T-helper 9 cell (primary cell): ENCODE results near the gene ROBO2.

ENCODE experiments used
- DNase-seq: peaks from one replicate; pipeline ENCODE4 v3.0.0-alpha.2; 2020

The ROBO2 gene

DNA sequence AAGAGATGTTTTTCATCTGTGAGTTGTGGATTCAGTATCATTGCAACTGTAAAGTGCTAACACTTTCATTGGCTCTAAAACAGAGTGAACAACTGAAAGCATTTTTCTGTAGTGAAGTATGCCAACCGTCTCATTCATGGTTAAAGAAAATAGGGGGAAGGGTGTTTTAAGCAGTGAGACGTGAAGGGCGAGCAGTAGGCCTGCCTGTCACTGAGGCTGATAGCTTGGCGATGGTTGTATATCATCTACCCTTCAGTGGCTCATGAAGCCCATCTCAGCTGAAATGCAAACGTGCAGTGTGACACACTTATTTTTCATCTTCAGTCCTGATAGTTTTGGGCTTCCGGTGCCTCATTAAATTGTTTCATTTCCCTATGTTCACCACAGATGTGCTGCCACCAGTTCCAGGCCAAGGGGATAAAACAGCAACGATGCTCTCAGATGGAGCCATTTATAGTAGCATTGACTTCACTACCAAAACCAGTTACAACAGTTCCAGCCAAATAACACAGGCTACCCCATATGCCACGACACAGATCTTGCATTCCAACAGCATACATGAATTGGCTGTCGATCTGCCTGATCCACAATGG, 562.0 kb downstream of the ROBO2 start:
- DNase-seq = no peak

DNA sequence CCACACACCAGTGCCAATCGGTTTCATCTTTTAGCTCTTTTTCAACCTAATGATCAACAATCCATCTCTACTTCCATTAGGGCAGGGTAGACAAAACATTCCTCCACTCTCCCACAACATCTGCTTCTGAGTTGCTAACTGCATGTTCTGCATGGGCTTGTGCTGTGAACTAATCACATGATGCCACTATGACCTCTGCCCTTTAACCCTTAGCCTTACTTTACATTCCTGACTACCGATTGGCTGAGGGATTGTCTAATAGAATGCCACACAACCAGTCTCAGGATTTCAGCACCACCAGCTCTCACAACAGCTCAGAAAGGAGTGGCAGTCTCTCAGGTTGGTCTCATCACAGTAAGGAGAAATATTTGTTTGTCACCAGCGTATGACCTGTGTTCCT, 562.8 kb downstream of the ROBO2 start:
- no peak for DNase-seq

- DNase-seq = no peak
Observed at GRCh38 chr3:77605308-77605707, 565.4 kb downstream of the ROBO2 start.

DNA sequence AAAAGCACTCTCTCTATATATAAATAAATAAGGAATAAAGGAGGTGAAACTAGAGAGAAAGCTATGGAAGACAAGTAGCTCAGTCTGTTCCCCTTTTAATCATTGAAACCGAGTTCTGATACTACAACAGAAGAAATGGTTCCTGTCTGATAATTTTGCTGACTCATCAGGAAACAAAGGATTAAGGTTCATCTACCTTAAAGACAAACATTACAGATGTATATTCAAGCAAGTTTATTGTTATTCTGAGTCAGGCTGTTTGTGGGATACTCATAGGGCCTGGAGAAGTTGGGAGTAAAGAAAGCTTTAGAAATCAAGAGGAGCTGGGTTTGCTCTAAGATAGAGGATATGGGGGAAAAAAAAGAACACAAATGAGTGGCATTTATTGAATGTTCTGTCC, 566.0 kb downstream of the ROBO2 start:
- DNase-seq = no peak

DNA sequence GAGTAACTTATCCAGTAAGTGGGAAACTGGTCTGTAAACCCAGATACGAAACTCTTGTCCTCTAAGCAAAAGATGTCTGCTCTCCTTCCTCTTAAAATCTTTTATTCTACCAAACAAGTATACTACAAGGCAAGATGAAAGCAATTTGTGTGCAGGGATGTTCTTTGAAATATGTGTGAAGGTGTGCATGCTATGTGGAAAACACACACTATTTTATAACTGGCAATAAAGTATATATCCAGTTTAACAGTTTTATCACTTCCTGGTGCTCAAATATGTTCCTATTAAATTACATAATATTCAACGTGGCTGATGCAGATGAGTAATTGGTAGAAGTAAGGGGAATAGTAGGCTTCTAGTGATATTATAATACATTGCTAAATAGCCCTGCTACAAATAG, 566.5 kb downstream of the ROBO2 start:
- DNase-seq = no peak

DNA sequence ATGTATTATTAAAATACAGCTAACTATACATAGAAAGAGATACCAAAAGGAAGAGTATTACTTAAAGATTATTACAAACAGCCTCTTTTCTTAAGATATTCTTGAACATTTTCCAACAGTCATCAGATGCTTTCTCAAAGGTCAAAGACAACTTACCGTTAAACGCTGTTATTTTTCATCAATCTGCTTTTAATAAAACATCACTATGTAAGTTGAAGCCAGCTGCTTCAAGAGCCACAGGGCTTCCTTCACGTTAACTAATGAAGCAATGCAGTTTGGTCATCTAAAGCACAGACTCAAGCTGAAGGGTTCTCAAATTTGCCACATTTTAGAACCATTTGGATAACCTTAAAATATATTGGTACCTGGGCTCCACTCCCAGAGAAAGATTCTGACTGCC, 578.8 kb downstream of the ROBO2 start:
- DNase-seq = no peak

GRCh38 chr3:77620009-77620408, 580.1 kb downstream of the ROBO2 start:
- DNase-seq = no peak

DNA sequence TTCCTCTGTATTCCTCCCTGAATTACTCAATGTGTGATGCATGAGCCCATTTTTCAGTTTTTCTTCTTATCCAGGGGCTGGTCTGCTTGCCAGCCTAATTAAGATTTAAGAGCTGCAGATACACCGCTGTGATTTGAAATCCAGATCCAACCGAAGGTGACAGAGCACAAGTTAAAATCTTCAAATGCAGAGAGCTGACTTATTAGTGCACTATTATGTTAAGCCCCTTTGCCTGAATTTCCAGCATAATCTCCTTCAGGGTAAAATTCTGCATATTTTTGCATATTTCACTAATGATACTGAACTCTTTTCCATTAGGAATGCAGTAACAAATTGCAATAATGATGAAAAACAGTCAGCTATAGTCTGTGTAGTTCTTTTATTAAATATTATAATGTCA, 583.6 kb downstream of the ROBO2 start:
- no peak for DNase-seq

- no peak for DNase-seq
Observed at GRCh38 chr3:77626157-77626556, 586.3 kb downstream of the ROBO2 start.

- no peak for DNase-seq
Observed at GRCh38 chr3:77648214-77648613, 608.3 kb downstream of the ROBO2 start.

GRCh38 chr3:77648664-77649063, 608.8 kb downstream of the ROBO2 start:
- no peak for DNase-seq

DNA sequence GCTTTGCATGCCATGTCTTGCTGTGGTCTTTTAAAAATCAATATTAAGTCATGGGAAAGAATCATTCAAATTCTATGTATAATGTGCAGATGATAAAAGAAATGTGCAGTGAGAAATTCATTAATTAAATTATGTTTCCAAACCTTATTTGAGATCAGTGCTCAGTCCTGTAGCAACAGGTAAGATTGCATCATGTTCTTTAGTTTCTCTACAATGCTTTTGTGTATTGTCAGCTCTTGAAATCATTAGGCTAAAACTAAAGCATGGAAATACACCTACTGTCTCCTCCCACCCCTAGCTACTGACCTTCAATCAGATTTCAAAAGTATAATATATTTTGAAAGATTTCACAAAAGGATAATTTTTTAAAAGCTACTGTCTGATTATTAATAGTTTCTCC, 612.7 kb downstream of the ROBO2 start:
- DNase-seq = no peak

GRCh38 chr3:77655396-77655795, 615.5 kb downstream of the ROBO2 start:
- no peak for DNase-seq

GRCh38 chr3:77660718-77661117, 620.8 kb downstream of the ROBO2 start:
- no peak for DNase-seq

GRCh38 chr3:77667901-77668300, 628.0 kb downstream of the ROBO2 start:
- DNase-seq = no peak

- DNase-seq = no peak
Observed at GRCh38 chr3:77668376-77668775, 628.5 kb downstream of the ROBO2 start.

DNA sequence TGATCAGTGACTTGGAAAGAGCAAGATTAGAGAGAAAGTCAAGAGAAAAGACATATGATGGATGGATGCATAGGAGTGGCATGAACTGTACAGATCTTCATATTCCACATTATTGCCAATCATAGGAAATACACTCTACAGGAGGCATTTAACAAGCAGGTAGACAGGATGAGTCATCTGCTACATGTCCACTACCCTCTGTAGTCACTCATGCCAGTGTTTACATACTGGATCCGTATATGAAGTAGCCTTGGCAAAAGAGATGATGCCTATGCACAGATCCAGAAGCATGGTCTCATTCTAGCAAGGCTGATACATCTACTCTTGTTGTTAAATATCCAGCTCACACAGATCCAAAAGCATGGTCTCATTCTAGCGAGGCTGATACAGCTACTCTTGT, 632.1 kb downstream of the ROBO2 start:
- no peak for DNase-seq

GRCh38 chr3:77682162-77682561, 642.3 kb downstream of the ROBO2 start:
- DNase-seq = no peak

DNA sequence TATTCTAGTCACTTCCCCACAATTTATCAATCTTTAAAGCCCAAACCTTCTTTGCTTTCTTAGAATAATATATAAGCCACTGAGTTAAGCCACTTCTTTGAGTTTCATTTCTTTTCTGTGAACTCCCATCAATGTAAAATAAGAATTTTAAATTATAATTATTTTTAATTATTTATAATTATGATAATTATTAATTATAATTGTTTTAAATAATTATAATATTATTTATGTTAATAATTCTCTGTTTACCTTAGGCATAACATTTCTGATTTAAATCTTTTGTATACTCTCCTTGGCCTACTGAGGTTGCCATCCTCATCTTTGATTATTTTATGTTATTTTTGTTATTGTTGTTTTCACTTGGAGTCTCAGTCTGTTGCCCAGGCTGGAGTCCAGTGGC, 644.2 kb downstream of the ROBO2 start:
- no peak for DNase-seq

- no peak for DNase-seq
Observed at GRCh38 chr3:77685713-77686112, 645.8 kb downstream of the ROBO2 start.

DNA sequence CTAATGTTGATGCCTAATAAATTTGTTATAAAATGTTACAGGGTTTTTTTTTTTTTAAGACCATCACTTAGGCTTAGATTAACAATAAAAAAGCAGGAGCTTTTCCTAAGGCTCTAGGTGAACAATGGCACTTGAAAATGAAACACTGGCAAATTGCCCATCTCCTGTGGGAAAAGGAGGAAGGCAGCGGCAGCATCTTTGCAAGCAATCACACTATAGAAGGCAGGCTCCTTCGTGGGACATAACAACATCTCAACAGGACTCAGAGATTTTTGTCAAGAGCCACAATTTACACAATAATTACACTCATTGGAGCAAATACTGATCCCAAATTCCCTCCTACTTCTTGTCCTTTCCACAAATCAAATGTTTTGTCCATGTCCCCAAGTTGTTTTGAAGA, 646.7 kb downstream of the ROBO2 start:
- no peak for DNase-seq

GRCh38 chr3:77687545-77687944, 647.6 kb downstream of the ROBO2 start:
- no peak for DNase-seq

- no peak for DNase-seq
Observed at GRCh38 chr3:77690284-77690845, 650.5 kb downstream of the ROBO2 start.

DNA sequence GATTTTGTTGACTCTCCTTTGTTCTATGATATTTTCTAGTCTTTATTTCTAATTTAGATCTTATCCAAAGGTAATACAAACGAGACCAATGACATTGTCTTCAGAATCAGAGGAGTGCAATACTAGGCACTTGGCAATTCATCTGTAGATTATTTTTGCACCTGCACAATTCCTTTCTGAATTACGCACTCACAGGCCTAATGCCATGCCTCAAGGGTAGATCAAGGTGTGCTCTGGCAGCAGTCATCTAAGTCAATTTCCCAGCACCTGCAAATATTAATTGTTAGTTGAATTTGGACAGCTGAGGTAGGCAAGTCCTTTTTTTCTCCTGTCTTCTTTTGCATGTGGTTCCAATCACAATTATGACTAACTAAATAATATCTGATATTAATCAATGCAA, 653.2 kb downstream of the ROBO2 start:
- DNase-seq = no peak

DNA sequence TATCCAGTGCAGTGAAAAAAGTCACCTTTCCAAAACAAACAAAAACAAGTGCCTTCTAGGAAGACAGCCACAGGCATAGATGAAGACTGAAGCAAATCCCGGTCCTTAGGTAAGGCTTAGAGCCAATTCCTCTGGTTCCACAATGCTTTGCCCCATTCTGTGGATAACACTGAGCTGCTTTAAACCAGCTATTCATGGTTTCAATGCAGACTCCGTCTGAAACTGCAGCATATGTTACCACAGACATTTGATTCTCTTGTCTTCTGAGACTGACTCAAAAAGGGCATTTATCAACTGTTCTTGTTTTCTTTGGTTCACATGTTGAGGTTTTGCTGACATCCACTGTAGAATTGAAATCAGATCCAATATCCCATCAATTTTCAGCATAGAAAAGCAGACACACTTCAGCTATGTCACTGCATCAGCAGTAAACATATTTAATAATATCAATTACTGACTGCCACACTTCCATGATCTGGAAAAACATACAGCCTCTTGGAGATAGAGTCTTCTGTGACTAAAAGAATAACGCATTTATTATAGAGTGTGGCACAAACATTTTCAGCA, 659.3 kb downstream of the ROBO2 start:
- no peak for DNase-seq
